ENCODE measurements around the gene DUSP1.
"Not testable (repeated sequence)": the region's sequence is repeated elsewhere in the genome, so short reads cannot be mapped to it uniquely, and the experiment has no call there.

- TF ChIP-seq YY1 (IDR thresholded peaks at IDR 0.05; ENCODE audit: insufficient read depth, insufficient read length); ZNF274 (IDR thresholded peaks at IDR 0.05; ENCODE audit: low read depth, low read length); SUZ12 (IDR thresholded peaks at IDR 0.05; ENCODE audit: extremely low read depth, insufficient read depth, insufficient read length): not testable (repeated sequence)
Observed at GRCh38 chr5:172784162-172784561, 13.2 kb upstream of the DUSP1 start.

All from NT2/D1 (cell line).